Measurements from ENCODE around the gene ZBTB34. TPM values are rescaled to one million over a fixed set of nuclear protein-coding genes. Genes with fewer than 3 reads are reported as not detected.

ZBTB34 gene
- total RNA-seq, 1 experiment from 2014 or later: 15.8 TPM

DNA sequence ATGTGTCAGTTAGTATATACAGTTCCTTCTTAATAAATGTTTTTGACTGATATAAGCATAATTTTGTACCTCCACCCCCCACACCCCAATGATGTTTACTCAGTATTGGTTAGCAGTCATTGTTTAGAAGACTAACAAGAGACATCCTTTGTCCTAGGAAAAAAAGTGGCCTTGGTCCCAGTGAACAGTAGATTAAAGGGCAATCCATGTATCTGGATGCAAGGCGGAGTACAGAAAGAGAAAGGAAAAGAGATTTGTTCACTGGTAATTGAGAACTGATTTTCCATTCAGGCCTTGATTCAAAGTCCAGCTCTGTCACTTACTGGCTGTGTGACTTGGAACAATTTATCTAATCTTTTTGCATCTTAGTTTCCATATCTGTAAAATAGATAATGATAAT, 58.8 kb downstream of the ZBTB34 start:
- H3T11ph ChIP-seq (ENCODE audit: low read length): no peak overlapping the region
- H2AK5ac ChIP-seq (ENCODE audit: insufficient read length, low read length): no peak overlapping the region
- Mint-ChIP-seq H3K4me1 (peaks cover 26 to 29% of the 10 kb centered on the region in 2 experiments), H3K9me3 (no peaks in the 10 kb centered on the region), H3K36me3 (ENCODE audit: insufficient read depth in 1 of 3, low read depth in 3 of 3) (no peaks in the 10 kb centered on the region; a peak in 1 of 7 replicates), H3K4me3 (no peak overlapping the region), H3K27me3 (ENCODE audit: low read depth) (peaks cover 3% of the 10 kb centered on the region), H3K27ac (no peak overlapping the region)
- no peak overlapping the region for H3K56ac ChIP-seq (ENCODE audit: insufficient read length, low read depth, low read length)
- H2BK20ac ChIP-seq (ENCODE audit: low read depth, low read length, poor library complexity, severe bottlenecking): no peak overlapping the region
- H4K91ac ChIP-seq (ENCODE audit: insufficient read length, low read depth, low read length): no peak overlapping the region
- H3K4me2 ChIP-seq (ENCODE audit: insufficient read depth, insufficient read length, low read length): no peak overlapping the region
- H2BK5ac ChIP-seq (ENCODE audit: insufficient read length, low read length): no peak overlapping the region
- no peak overlapping the region for H2BK120ac ChIP-seq (ENCODE audit: low read depth, low read length, poor library complexity, severe bottlenecking)
- TF ChIP-seq, protein P1, sequence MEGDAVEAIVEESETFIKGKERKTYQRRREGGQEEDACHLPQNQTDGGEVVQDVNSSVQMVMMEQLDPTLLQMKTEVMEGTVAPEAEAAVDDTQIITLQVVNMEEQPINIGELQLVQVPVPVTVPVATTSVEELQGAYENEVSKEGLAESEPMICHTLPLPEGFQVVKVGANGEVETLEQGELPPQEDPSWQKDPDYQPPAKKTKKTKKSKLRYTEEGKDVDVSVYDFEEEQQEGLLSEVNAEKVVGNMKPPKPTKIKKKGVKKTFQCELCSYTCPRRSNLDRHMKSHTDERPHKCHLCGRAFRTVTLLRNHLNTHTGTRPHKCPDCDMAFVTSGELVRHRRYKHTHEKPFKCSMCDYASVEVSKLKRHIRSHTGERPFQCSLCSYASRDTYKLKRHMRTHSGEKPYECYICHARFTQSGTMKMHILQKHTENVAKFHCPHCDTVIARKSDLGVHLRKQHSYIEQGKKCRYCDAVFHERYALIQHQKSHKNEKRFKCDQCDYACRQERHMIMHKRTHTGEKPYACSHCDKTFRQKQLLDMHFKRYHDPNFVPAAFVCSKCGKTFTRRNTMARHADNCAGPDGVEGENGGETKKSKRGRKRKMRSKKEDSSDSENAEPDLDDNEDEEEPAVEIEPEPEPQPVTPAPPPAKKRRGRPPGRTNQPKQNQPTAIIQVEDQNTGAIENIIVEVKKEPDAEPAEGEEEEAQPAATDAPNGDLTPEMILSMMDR (conservative IDR thresholded peaks at IDR 0.05): no peak
- peaks cover 8% of the 10 kb centered on the region for H3K23me2 ChIP-seq (ENCODE audit: insufficient read length, low read depth, low read length, poor library complexity, severe bottlenecking)
- no peaks in the 10 kb centered on the region for H3K9me3 ChIP-seq (ENCODE audit: control insufficient read depth, low read depth, low read length)
- H3K4me1 ChIP-seq (ENCODE audit: insufficient read depth, low read length): peaks cover 9% of the 10 kb centered on the region
- no peak overlapping the region for H3K9ac ChIP-seq (ENCODE audit: extremely low read depth, insufficient read length, low read length)
- no CpG with 5 or more reads among the region's 1 CpG for WGBS (ENCODE audit: extremely low coverage, insufficient read length, low lambda C conversion rate)
- H3K4ac ChIP-seq (ENCODE audit: low read depth, low read length): no peak overlapping the region
- H4K8ac ChIP-seq (replicated peaks; ENCODE audit: insufficient read length, low read depth, low read length): no peak overlapping the region
- H3K27ac ChIP-seq (ENCODE audit: insufficient read length, low read depth, low read length): no peak overlapping the region
- no peak overlapping the region for H2BK12ac ChIP-seq (ENCODE audit: insufficient read length, low read depth, low read length)
- H4K20me1 ChIP-seq (ENCODE audit: control insufficient read depth, insufficient read depth, insufficient read length): no peaks in the 10 kb centered on the region
- H3K18ac ChIP-seq (ENCODE audit: insufficient read length, low read depth, low read length): no peak overlapping the region
- no peak overlapping the region for H2BK15ac ChIP-seq (ENCODE audit: low read depth, low read length)
- H3K23ac ChIP-seq (ENCODE audit: insufficient read length, low read depth, low read length): no peak overlapping the region
- no peak for DNase-seq
- no peaks in the 10 kb centered on the region for H3K79me2 ChIP-seq (ENCODE audit: insufficient read depth, low read length)
- no peak overlapping the region for H2AFZ ChIP-seq (ENCODE audit: low read length)
- no peaks in the 10 kb centered on the region for H3K27me3 ChIP-seq (ENCODE audit: insufficient read depth, low read length)
- no peak overlapping the region for H4K5ac ChIP-seq (ENCODE audit: insufficient read length, low read depth, low read length)
- H3K79me1 ChIP-seq (ENCODE audit: insufficient read depth, low read depth, low read length, poor library complexity, severe bottlenecking): no peaks in the 10 kb centered on the region
- H3K14ac ChIP-seq (ENCODE audit: insufficient read depth, low read length): no peak overlapping the region
